LoVo (cell line): ENCODE results near the gene CA7.
"Not testable (repeated sequence)": the region's sequence is repeated elsewhere in the genome, so short reads cannot be mapped to it uniquely, and the experiment has no call there.

Source experiments
- DNase-seq: peaks from one replicate; pipeline ENCODE4 v3.0.0-alpha.2; 2016; ENCODE audit warnings: low spot score

CA7 gene

GRCh38 chr16:66846831-66847230 lies 2.6 kb downstream of the CA7 start:
- DNase-seq, result no peak

GRCh38 chr16:66847533-66848067 lies 3.4 kb downstream of the CA7 start:
- no peak for DNase-seq

- DNase-seq, result no peak
Observed at GRCh38 chr16:66848172-66848571, 4.0 kb downstream of the CA7 start.

GRCh38 chr16:66849021-66849420 lies 4.8 kb downstream of the CA7 start:
- DNase-seq, result no peak

GRCh38 chr16:66849549-66849948 lies 5.3 kb downstream of the CA7 start:
- DNase-seq, result no peak

GRCh38 chr16:66850115-66850815 lies 6.1 kb downstream of the CA7 start:
- no peak for DNase-seq

GRCh38 chr16:66851166-66851964 lies 7.2 kb downstream of the CA7 start:
- no peak for DNase-seq

GRCh38 chr16:66853261-66854139 lies 9.3 kb downstream of the CA7 start:
- no peak for DNase-seq

GRCh38 chr16:66856184-66856730 lies 12.0 kb downstream of the CA7 start:
- DNase-seq, result no peak

- no peak for DNase-seq
Observed at GRCh38 chr16:66856801-66857200, 12.6 kb downstream of the CA7 start.

GRCh38 chr16:66857437-66857836 lies 13.2 kb downstream of the CA7 start:
- DNase-seq, result no peak

- DNase-seq, result peak; percentile 29
Observed at GRCh38 chr16:66858740-66859396, 14.7 kb downstream of the CA7 start.

GRCh38 chr16:66859397-66860068 lies 15.3 kb downstream of the CA7 start:
- DNase-seq, result no peak

- DNase-seq, result no peak
Observed at GRCh38 chr16:66862023-66862520, 17.9 kb downstream of the CA7 start.

- DNase-seq, result no peak
Observed at GRCh38 chr16:66863707-66864106, 19.5 kb downstream of the CA7 start.

- DNase-seq, result no peak
Observed at GRCh38 chr16:66869424-66869823, 25.2 kb downstream of the CA7 start.

GRCh38 chr16:66871363-66871762 lies 27.1 kb downstream of the CA7 start:
- DNase-seq, result not testable (repeated sequence)

GRCh38 chr16:66871840-66872239 lies 27.6 kb downstream of the CA7 start:
- no peak for DNase-seq

- no peak for DNase-seq
Observed at GRCh38 chr16:66872559-66872942, 28.3 kb downstream of the CA7 start.

- peak; percentile 91 for DNase-seq
Observed at GRCh38 chr16:66872943-66873684, 28.9 kb downstream of the CA7 start.
